Measurements from ENCODE around the gene GM2A.

DNA sequence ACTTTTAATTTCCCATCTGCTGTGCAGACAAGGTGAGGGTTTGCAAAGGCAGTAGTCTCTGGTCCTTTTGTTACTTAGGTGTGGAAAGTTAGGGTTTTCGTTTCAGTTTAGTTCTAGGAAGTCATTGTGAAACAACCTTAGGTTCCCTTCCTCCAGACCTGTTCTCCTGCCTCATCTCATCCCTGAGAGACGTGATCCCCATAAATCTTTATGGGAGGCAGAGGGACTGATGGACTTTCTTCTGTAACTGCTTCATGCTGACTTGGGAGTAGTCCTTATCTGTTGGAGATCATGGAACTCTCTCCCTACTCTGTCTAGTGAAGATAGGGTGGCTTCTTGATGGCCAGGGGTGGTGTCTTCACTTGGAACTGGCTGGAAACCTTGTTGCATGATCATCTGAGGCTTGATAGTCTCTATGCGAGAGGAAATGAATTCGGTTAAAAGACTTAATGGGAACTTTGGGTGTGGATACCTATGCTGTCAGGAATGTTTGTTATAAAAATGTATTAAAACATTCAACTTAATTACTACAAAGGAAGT, 7.2 kb upstream of the GM2A start:
- TF ChIP-seq, protein P1, sequence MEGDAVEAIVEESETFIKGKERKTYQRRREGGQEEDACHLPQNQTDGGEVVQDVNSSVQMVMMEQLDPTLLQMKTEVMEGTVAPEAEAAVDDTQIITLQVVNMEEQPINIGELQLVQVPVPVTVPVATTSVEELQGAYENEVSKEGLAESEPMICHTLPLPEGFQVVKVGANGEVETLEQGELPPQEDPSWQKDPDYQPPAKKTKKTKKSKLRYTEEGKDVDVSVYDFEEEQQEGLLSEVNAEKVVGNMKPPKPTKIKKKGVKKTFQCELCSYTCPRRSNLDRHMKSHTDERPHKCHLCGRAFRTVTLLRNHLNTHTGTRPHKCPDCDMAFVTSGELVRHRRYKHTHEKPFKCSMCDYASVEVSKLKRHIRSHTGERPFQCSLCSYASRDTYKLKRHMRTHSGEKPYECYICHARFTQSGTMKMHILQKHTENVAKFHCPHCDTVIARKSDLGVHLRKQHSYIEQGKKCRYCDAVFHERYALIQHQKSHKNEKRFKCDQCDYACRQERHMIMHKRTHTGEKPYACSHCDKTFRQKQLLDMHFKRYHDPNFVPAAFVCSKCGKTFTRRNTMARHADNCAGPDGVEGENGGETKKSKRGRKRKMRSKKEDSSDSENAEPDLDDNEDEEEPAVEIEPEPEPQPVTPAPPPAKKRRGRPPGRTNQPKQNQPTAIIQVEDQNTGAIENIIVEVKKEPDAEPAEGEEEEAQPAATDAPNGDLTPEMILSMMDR (conservative IDR thresholded peaks at IDR 0.05), result no peak
- no peak for TF ChIP-seq EZH2 (IDR thresholded peaks at IDR 0.05; ENCODE audit: low read depth)
